NCI-H1694 (cell line): ENCODE data around the gene BTBD6.

Experiments used
- DNase-seq: peaks from one replicate; lab custom pipeline; 2025; lab: John Stamatoyannopoulos, UW

Gene BTBD6

GRCh38 chr14:105229099-105229655, 19.2 kb upstream of the BTBD6 start:
- no peak for DNase-seq

- no peak for DNase-seq
Observed at GRCh38 chr14:105240811-105241576, 7.3 kb upstream of the BTBD6 start.

- no peak for DNase-seq
Observed at GRCh38 chr14:105241641-105242040, 6.7 kb upstream of the BTBD6 start.

- DNase-seq, result no peak
Observed at GRCh38 chr14:105244334-105244733, 4.0 kb upstream of the BTBD6 start.

- DNase-seq, result no peak
Observed at GRCh38 chr14:105247026-105247425, 1.3 kb upstream of the BTBD6 start.

GRCh38 chr14:105247715-105248367, 492 bp upstream of the BTBD6 start:
- DNase-seq, result no peak

GRCh38 chr14:105249182-105250007, 1.1 kb downstream of the BTBD6 start:
- DNase-seq, result no peak

GRCh38 chr14:105250008-105250366, 1.7 kb downstream of the BTBD6 start:
- DNase-seq, result no peak

GRCh38 chr14:105250986-105251385, 2.7 kb downstream of the BTBD6 start:
- peak; percentile 90 for DNase-seq

GRCh38 chr14:105251920-105252319, 3.6 kb downstream of the BTBD6 start:
- no peak for DNase-seq

GRCh38 chr14:105252552-105253328, 4.4 kb downstream of the BTBD6 start:
- no peak for DNase-seq

- no peak for DNase-seq
Observed at GRCh38 chr14:105253329-105253682, 5.0 kb downstream of the BTBD6 start.

GRCh38 chr14:105255021-105255507, 6.7 kb downstream of the BTBD6 start:
- DNase-seq, result peak; percentile 36

GRCh38 chr14:105256292-105256960, 8.1 kb downstream of the BTBD6 start:
- no peak for DNase-seq

- DNase-seq, result no peak
Observed at GRCh38 chr14:105257464-105257863, 9.1 kb downstream of the BTBD6 start.

- no peak for DNase-seq
Observed at GRCh38 chr14:105258846-105259245, 10.5 kb downstream of the BTBD6 start.

GRCh38 chr14:105260959-105261358, 12.6 kb downstream of the BTBD6 start:
- DNase-seq, result no peak

GRCh38 chr14:105261781-105262180, 13.4 kb downstream of the BTBD6 start:
- no peak for DNase-seq

GRCh38 chr14:105267820-105268548, 19.7 kb downstream of the BTBD6 start:
- DNase-seq, result no peak

- no peak for DNase-seq
Observed at GRCh38 chr14:105268736-105269354, 20.5 kb downstream of the BTBD6 start.
